Neural cell (in vitro differentiated cells): ENCODE data around the gene VN1R5. TPM values are rescaled to one million over a fixed set of nuclear protein-coding genes. Genes with fewer than 3 reads are reported as not detected.

ENCODE experiments used
- H2AFZ ChIP-seq: fragments of 200-600, 300-800 bp; sonication (generic), shearing (Covaris generic); 2 replicates; pipeline ENCODE4 v1.6.0; 2014; ENCODE audit warnings: low read depth, mild to moderate bottlenecking, antibody characterized with exemption, low read length, moderate library complexity
- H3F3A ChIP-seq: fragments of 200-600 bp; shearing (Covaris generic); 2 replicates; pipeline ENCODE4 v1.6.1; 2016; ENCODE audit warnings: mild to moderate bottlenecking, moderate library complexity, mixed read lengths, antibody characterized with exemption, low read length; ENCODE audit not compliant: insufficient read depth, poor library complexity, severe bottlenecking
- H3K27ac ChIP-seq: fragments of 200-600, 300-800 bp; sonication (generic), shearing (Covaris generic); 2 replicates; pipeline ENCODE4 v1.5.1; 2014; ENCODE audit warnings: mild to moderate bottlenecking, low read length, moderate library complexity
- H3K27me3 ChIP-seq: fragments of 300-800, 200-600 bp; sonication (generic), shearing (Covaris generic); 2 replicates; pipeline ENCODE4 v1.6.0; 2014; ENCODE audit warnings: mild to moderate bottlenecking, low read depth, low read length, moderate library complexity; ENCODE audit not compliant: insufficient read depth
- H3K36me3 ChIP-seq: fragments of 300-800, 200-600 bp; sonication (generic), shearing (Covaris generic); 2 replicates; pipeline ENCODE4 v1.5.1; 2014; ENCODE audit warnings: mild to moderate bottlenecking, antibody characterized with exemption, low read length, moderate library complexity; ENCODE audit not compliant: insufficient read depth
- H3K4me2 ChIP-seq: fragments of 300-800, 200-600 bp; sonication (generic), shearing (Covaris generic); 2 replicates; pipeline ENCODE4 v1.6.0; 2014; ENCODE audit warnings: mild to moderate bottlenecking, low read length
- H3K4me3 ChIP-seq: fragments of 300-800, 200-600 bp; sonication (generic), shearing (Covaris generic); 2 replicates; pipeline ENCODE4 v1.5.1; 2014; ENCODE audit warnings: mild to moderate bottlenecking, low read length, moderate library complexity
- H3K79me2 ChIP-seq: fragments of 200-600 bp; shearing (Covaris generic); replicated peaks from 2 replicates; pipeline ENCODE4 v1.6.0; 2014; ENCODE audit warnings: mild to moderate bottlenecking, low read length, moderate library complexity; ENCODE audit not compliant: insufficient read depth
- H3K9ac ChIP-seq: fragments of 300-800, 200-600 bp; sonication (generic), shearing (Covaris generic); 2 replicates; pipeline ENCODE4 v1.6.1; 2016; ENCODE audit warnings: mild to moderate bottlenecking, low read length, mixed read lengths
- H3K9me2 ChIP-seq: fragments of 200-600 bp; shearing (Covaris generic); 2 replicates; pipeline ENCODE4 v1.6.1; 2016; ENCODE audit warnings: mild to moderate bottlenecking, low read length, mixed read lengths; ENCODE audit not compliant: insufficient read depth
- H3K9me3 ChIP-seq: fragments of 200-600, 300-800 bp; sonication (generic), shearing (Covaris generic); 2 replicates; pipeline ENCODE4 v1.6.1; 2016; ENCODE audit warnings: mild to moderate bottlenecking, mixed run types, low read length, moderate library complexity, mixed read lengths
- H4K20me1 ChIP-seq: fragments of 200-600 bp; shearing (Covaris generic); 2 replicates; pipeline ENCODE4 v1.6.1; 2016; ENCODE audit warnings: mild to moderate bottlenecking, mixed run types; ENCODE audit not compliant: insufficient read depth
- EP300 ChIP-seq: fragments of 450-650 bp; conservative IDR thresholded peaks from 2 replicates; pipeline ENCODE4 v1.6.1; 2014; ENCODE audit warnings: antibody characterized with exemption, mild to moderate bottlenecking, moderate library complexity; ENCODE audit not compliant: poor library complexity, severe bottlenecking
- EZH2 ChIP-seq: fragments of 200-600, 300-800 bp; shearing (Covaris generic), sonication (generic); IDR thresholded peaks from 2 replicates; pipeline ENCODE4 v1.6.1; 2014; ENCODE audit warnings: antibody characterized with exemption, low read length, borderline replicate concordance, mild to moderate bottlenecking; ENCODE audit not compliant: insufficient read depth, poor library complexity, severe bottlenecking
- MXI1 ChIP-seq: fragments of 450-650 bp; conservative IDR thresholded peaks from 2 replicates; pipeline ENCODE4 v1.6.1; 2014; ENCODE audit warnings: antibody characterized with exemption, mild to moderate bottlenecking; ENCODE audit not compliant: poor library complexity, severe bottlenecking
- POLR2AphosphoS5 ChIP-seq: IDR thresholded peaks from 2 replicates; pipeline ENCODE4 v1.6.1; 2012
- RAD21 ChIP-seq: fragments of 450-650 bp; conservative IDR thresholded peaks from 2 replicates; pipeline ENCODE4 v1.6.1; 2014; ENCODE audit warnings: antibody characterized with exemption, mild to moderate bottlenecking, moderate library complexity
- SMC3 ChIP-seq: fragments of 450-650 bp; conservative IDR thresholded peaks from 2 replicates; pipeline ENCODE4 v1.6.1; 2014; ENCODE audit warnings: antibody characterized with exemption, mild to moderate bottlenecking, moderate library complexity; ENCODE audit not compliant: poor library complexity
- TAF1 ChIP-seq: IDR thresholded peaks from 2 replicates; pipeline ENCODE4 v1.6.1; 2012; ENCODE audit warnings: low read depth
- polyA plus RNA-seq: library from polyadenylated mRNA; depleted of rRNA; stranded (reverse); fragments of >200 nt; gene quantifications from 2 replicates; pipeline ENCODE4 v1.2.3, GENCODE V29; 2014
- TF ChIP-seq, protein P1 (sequence below): fragments of 450-650 bp; IDR thresholded peaks from 2 replicates; pipeline ENCODE4 v1.5.1; 2014; ENCODE audit warnings: antibody characterized with exemption, mild to moderate bottlenecking, moderate library complexity; ENCODE audit not compliant: poor library complexity, severe bottlenecking
- TF ChIP-seq, protein P2 (sequence below): IDR thresholded peaks from 2 replicates; pipeline ENCODE4 v1.6.1; 2012; ENCODE audit warnings: borderline replicate concordance

VN1R5 gene
- polyA plus RNA-seq, 1 donor from 2014 or later = not detected

DNA sequence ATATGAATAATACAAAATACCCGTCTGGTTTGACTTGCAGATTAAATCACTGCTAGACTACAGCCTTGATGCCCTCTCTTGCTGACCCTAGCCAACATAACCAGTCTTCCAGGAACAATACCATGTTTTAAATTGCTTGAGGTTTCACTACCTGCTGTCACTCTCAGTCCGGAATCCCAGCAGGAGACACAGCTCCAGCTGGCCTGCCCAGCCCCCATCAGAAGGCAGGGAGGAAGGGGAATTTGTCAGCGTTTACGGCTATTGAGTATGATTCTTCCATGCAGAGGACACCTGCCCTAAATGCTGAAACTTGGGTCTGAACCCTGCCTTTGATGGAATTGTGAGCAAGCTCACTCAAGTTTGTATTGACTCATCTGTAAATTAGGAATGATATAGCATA is 42.8 kb downstream of the VN1R5 start:
- Histone ChIP-seq H3K36me3 (no peaks in the 10 kb centered on the region), H3K9me2 (no peaks in the 10 kb centered on the region), H3K79me2 (no peaks in the 10 kb centered on the region), H3K9me3 (no peaks in the 10 kb centered on the region), H3K4me2 (no peak overlapping the region), H2AFZ (no peak overlapping the region), H3K4me3 (no peak overlapping the region), H3F3A (no peaks in the 10 kb centered on the region), H4K20me1 (no peaks in the 10 kb centered on the region), H3K9ac (no peak overlapping the region), H3K27ac (no peak overlapping the region), H3K27me3 (no peaks in the 10 kb centered on the region)
- TF ChIP-seq TAF1 (no peak), MXI1 (no peak), EP300 (no peak), EZH2 (no peak), RAD21 (no peak), SMC3 (no peak), POLR2AphosphoS5 (no peak)
- TF ChIP-seq, protein P1, sequence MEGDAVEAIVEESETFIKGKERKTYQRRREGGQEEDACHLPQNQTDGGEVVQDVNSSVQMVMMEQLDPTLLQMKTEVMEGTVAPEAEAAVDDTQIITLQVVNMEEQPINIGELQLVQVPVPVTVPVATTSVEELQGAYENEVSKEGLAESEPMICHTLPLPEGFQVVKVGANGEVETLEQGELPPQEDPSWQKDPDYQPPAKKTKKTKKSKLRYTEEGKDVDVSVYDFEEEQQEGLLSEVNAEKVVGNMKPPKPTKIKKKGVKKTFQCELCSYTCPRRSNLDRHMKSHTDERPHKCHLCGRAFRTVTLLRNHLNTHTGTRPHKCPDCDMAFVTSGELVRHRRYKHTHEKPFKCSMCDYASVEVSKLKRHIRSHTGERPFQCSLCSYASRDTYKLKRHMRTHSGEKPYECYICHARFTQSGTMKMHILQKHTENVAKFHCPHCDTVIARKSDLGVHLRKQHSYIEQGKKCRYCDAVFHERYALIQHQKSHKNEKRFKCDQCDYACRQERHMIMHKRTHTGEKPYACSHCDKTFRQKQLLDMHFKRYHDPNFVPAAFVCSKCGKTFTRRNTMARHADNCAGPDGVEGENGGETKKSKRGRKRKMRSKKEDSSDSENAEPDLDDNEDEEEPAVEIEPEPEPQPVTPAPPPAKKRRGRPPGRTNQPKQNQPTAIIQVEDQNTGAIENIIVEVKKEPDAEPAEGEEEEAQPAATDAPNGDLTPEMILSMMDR = no peak
- TF ChIP-seq, protein P2, sequence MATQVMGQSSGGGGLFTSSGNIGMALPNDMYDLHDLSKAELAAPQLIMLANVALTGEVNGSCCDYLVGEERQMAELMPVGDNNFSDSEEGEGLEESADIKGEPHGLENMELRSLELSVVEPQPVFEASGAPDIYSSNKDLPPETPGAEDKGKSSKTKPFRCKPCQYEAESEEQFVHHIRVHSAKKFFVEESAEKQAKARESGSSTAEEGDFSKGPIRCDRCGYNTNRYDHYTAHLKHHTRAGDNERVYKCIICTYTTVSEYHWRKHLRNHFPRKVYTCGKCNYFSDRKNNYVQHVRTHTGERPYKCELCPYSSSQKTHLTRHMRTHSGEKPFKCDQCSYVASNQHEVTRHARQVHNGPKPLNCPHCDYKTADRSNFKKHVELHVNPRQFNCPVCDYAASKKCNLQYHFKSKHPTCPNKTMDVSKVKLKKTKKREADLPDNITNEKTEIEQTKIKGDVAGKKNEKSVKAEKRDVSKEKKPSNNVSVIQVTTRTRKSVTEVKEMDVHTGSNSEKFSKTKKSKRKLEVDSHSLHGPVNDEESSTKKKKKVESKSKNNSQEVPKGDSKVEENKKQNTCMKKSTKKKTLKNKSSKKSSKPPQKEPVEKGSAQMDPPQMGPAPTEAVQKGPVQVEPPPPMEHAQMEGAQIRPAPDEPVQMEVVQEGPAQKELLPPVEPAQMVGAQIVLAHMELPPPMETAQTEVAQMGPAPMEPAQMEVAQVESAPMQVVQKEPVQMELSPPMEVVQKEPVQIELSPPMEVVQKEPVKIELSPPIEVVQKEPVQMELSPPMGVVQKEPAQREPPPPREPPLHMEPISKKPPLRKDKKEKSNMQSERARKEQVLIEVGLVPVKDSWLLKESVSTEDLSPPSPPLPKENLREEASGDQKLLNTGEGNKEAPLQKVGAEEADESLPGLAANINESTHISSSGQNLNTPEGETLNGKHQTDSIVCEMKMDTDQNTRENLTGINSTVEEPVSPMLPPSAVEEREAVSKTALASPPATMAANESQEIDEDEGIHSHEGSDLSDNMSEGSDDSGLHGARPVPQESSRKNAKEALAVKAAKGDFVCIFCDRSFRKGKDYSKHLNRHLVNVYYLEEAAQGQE = no peak

DNA sequence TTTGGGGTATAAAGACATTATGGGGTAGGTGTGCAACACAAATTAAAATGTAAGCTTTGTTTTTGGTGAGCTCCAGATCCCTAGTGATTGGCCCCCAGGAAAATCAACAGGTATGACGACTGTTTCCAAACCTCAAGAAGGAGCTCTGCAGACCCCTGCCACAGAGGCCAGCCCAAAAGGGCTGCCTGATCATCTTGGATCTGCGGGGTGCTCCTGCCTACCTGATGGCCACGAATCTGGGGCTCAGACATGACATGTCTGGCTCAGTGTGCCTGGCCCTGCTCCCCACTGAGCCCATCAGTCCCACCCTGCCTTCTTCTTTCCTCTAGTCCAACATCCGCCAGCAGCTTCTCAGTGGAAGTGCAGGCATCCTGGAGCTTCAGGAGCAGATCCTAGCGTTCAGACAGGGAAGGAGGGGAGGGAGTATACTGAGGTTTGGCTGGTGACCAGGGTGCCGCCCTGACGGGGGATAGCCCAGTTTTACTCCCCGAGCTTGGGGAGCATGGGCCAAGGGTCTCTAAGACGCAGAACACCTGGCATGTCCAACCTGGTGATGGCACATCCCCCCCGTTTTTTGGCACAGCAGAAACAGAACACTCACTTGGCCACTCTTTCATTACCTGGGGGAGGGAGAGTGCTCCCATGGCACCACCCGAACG is 44.0 kb downstream of the VN1R5 start:
- H3K9ac ChIP-seq = no peak overlapping the region
- H2AFZ ChIP-seq = no peak overlapping the region
- H3K27me3 ChIP-seq = no peaks in the 10 kb centered on the region
- no peaks in the 10 kb centered on the region for H3K36me3 ChIP-seq
- no peaks in the 10 kb centered on the region for H4K20me1 ChIP-seq
- no peaks in the 10 kb centered on the region for H3K9me2 ChIP-seq
- no peak overlapping the region for H3K4me2 ChIP-seq
- TF ChIP-seq POLR2AphosphoS5 (no peak), TAF1 (no peak), EZH2 (no peak), MXI1 (no peak), RAD21 (no peak), SMC3 (no peak), EP300 (no peak)
- TF ChIP-seq, protein P1 = no peak
- TF ChIP-seq, protein P2 = no peak
- no peak overlapping the region for H3K27ac ChIP-seq
- no peaks in the 10 kb centered on the region for H3K79me2 ChIP-seq
- no peak overlapping the region for H3K4me3 ChIP-seq
- H3K9me3 ChIP-seq = no peaks in the 10 kb centered on the region
- no peaks in the 10 kb centered on the region for H3F3A ChIP-seq
